ENCODE measurements around the gene ARHGAP27.
"Not testable (repeated sequence)": the region's sequence is repeated elsewhere in the genome, so short reads cannot be mapped to it uniquely, and the experiment has no call there.

Gene ARHGAP27

GRCh38 chr17:45357364-45357997, 75.2 kb downstream of the ARHGAP27 start:
- no peak for DNase-seq

GRCh38 chr17:45355087-45355486, 77.6 kb downstream of the ARHGAP27 start:
- no peak for DNase-seq

GRCh38 chr17:45353043-45353442, 79.6 kb downstream of the ARHGAP27 start:
- no peak for DNase-seq

- no peak for DNase-seq
Measured at GRCh38 chr17:45351831-45352230, 80.8 kb downstream of the ARHGAP27 start.

DNA sequence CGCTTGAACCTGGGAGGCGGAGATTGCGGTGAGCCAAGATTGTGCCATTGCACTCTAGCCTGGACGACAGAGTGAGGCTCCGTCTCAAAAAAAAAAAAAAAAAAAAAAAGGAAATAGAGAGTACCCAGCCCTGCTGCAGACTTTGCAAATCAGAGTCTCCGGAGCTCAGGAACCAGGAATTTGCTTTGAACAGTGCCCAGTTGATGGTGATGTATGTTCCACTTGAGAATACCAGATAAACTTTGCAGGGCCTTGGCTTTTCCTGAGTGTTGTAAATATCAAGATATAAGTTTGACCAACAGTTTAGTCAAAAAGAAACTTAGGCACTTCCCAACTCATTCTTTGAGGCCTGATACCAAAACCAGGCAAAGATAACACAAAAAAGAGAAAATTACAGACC, 85.2 kb downstream of the ARHGAP27 start:
- DNase-seq = no peak

GRCh38 chr17:45346216-45347015, 86.3 kb downstream of the ARHGAP27 start:
- DNase-seq = no peak

GRCh38 chr17:45345554-45346215, 87.0 kb downstream of the ARHGAP27 start:
- no peak for DNase-seq

DNA sequence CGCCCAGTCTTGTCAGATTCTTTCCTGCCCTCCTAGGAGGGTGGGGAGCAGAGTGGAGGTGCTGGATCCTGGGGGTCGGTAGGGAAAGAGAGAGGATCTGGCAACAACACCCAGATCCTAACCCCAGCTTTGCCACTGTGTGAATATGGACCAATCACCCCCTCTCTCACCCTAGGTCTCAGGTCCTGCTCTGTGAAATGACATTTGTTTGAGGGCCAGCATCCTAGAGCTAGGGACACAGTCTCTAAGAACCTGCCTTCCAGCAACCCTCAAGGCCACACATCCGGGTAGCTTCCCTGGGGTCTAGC, 87.5 kb downstream of the ARHGAP27 start:
- DNase-seq = no peak

DNA sequence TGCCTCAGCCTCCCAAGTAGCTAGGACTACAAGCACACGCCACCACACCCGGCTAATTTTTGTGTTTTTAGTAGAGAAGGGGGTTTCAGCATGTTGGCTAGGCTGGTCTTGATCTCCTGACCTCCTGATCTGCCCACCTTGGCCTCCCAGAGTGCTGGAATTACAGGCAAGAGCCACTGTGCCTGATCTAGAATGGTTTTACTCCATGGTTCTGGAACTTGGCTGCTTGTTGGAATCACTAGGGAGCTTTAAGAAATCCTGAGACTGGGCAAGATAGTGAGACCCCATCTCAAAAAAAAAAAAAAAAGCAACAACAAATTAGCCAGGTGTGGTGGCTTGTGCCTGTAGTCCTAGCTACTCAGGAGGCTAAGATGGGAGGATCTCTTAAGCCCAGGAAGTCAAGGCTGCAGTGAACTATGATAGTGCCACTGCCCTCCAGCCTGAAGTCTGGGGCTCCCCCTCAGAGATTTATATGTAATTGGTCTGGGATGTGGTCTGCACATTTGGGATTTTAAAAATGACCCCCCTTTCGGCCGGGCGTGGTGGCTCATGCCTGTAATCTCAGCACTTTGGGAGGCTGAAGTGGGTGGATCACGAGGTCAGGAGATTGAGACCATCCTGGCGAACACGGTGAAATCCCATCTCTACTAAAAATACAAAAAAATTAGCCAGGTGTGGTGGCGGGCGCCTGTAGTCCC, 88.6 kb downstream of the ARHGAP27 start:
- not testable (repeated sequence) for DNase-seq

Measured in NCI-H1436 treated with DMSO at 0.1 percent for 48 hours (cell line).